ENCODE data around the gene NOXO1. TPM values are rescaled to one million over a fixed set of nuclear protein-coding genes. Genes with fewer than 3 reads are reported as not detected.
A peak's percentile ranks its signal among the peaks of the same experiment; 100 is the strongest.

Gene NOXO1
- total and polyA plus RNA-seq, 10 of the 15 experiments (the other 5 are each of a cell fraction or from before 2014, with no cell fraction given), result 0.09 to 0.76 (median 0.26) TPM; not detected in 4

- Histone ChIP-seq H3K27me3 (replicated peaks in 1 of 2; ENCODE audit: control insufficient read depth in 2 of 2, insufficient read depth in 2 of 2, low read length in 1 of 2) (0 out of 4 replicates have a peak, but pooled peaks cover 0 to 3% of the 10 kb centered on the region in 2 experiments), H3K36me3 (ENCODE audit: control insufficient read depth in 2 of 2, insufficient read depth in 2 of 2, low read length in 1 of 2) (peaks cover 5 to 6% of the 10 kb centered on the region in 2 experiments; a peak in 3 of 4 replicates), H3K9ac (ENCODE audit: control insufficient read depth, insufficient read depth, low read length) (peak overlapping the region; percentile 80), H3K4me3 (peak overlapping the region; percentile 87), H3K4me1 (ENCODE audit: control insufficient read depth, insufficient read depth, low read length) (peaks cover 30% of the 10 kb centered on the region), H2AFZ (ENCODE audit: control insufficient read depth, low read depth, low read length) (no peak overlapping the region), H3K79me2 (ENCODE audit: control insufficient read depth, insufficient read depth, low read length) (no peaks in the 10 kb centered on the region; the same call in none of the 2 replicates), H3K9me3 (replicated peaks; ENCODE audit: control insufficient read depth, insufficient read depth, low read length) (no peaks in the 10 kb centered on the region), H3K4me2 (ENCODE audit: control insufficient read depth, insufficient read depth) (peak overlapping the region; percentile 95), H3K27ac (ENCODE audit: control insufficient read depth, insufficient read depth) (no peak overlapping the region), H4K20me1 (ENCODE audit: control insufficient read depth, insufficient read depth) (no peaks in the 10 kb centered on the region)
- ChIA-PET RAD21 (ENCODE audit: unreplicated experiment) (no interaction called here), CTCF (interaction anchor here (0.6 to 1.6 kb wide), 2 partner anchors 16 to 18 kb away, joined by 3 to 6 read pairs; no protein-coding TSS in a partner anchor), POLR2A (interaction anchor here (0.5 to 4.7 kb wide), 3 partner anchors 14 to 124 kb away, joined by 7 to 21 read pairs (median 8); partner anchors contain the start of genes RPS2 and TBL3), SMC1A (ENCODE audit: uncharacterized antibody, unreplicated experiment) (no interaction called here)
- FAIRE-seq (no peak), DNase-seq (ENCODE audit: low read depth, low spot score) (no peak), ATAC-seq (no peak)
- WGBS (ENCODE audit: insufficient coverage, insufficient replicate concordance, low lambda C conversion rate, missing lambda C conversion rate), result 90% methylated on average over 14 of the region's 14 CpGs
- intact Hi-C loops (cut with micrococcal nuclease; ENCODE audit: unreplicated experiment), result no loop called here
- in situ Hi-C loops (cut with MboI), result no loop called here
- BruUV-seq (replicated peaks), result no TSS peak
- TF ChIP-seq SMAD1 (IDR thresholded peaks at IDR 0.05; ENCODE audit: low read depth, partially characterized antibody), result no peak
- TF ChIP-seq BCL11A (IDR thresholded peaks at IDR 0.05; ENCODE audit: low read depth, low read length), result no peak
- TF ChIP-seq ETV6 (conservative IDR thresholded peaks at IDR 0.05 in 1 of 2, IDR thresholded peaks at IDR 0.05 in 1 of 2; ENCODE audit: borderline replicate concordance in 1 of 2, low read depth in 1 of 2), result no peak
- no peak for TF ChIP-seq ELK1 (IDR thresholded peaks at IDR 0.05; ENCODE audit: low read depth, low read length)
- no peak for TF ChIP-seq ESRRA (IDR thresholded peaks at IDR 0.05; ENCODE audit: low read length)
- TF ChIP-seq BCLAF1 (IDR thresholded peaks at IDR 0.05), result no peak
- TF ChIP-seq CBX3 (IDR thresholded peaks at IDR 0.05; ENCODE audit: borderline replicate concordance, low read depth), result no peak
- TF ChIP-seq GATAD2B (conservative IDR thresholded peaks at IDR 0.05; ENCODE audit: low read depth), result no peak
- TF ChIP-seq WRNIP1 (IDR thresholded peaks at IDR 0.05; ENCODE audit: borderline replicate concordance, low read depth, low read length), result no peak
- no peak for TF ChIP-seq ZBED1 (IDR thresholded peaks at IDR 0.05; ENCODE audit: borderline replicate concordance)
- TF ChIP-seq EZH2 (IDR thresholded peaks at IDR 0.05; ENCODE audit: borderline replicate concordance, control insufficient read depth, low read depth, low read length), result no peak
- TF ChIP-seq CREM (IDR thresholded peaks at IDR 0.05; ENCODE audit: low read depth), result no peak
- TF ChIP-seq STAT3 (IDR thresholded peaks at IDR 0.05; ENCODE audit: low read depth, low read length), result no peak
- TF ChIP-seq ZNF207 (IDR thresholded peaks at IDR 0.05; ENCODE audit: borderline replicate concordance), result no peak
- no peak for TF ChIP-seq JUND (IDR thresholded peaks at IDR 0.05; ENCODE audit: low read depth, low read length)
- no peak for TF ChIP-seq ZBTB40 (IDR thresholded peaks at IDR 0.05; ENCODE audit: borderline replicate concordance)
These were observed 4.3 kb upstream of the NOXO1 start for GRCh38 chr16:1985466-1986150.

All from GM12878 (cell line).